ENCODE data around the gene VTN.

DNA sequence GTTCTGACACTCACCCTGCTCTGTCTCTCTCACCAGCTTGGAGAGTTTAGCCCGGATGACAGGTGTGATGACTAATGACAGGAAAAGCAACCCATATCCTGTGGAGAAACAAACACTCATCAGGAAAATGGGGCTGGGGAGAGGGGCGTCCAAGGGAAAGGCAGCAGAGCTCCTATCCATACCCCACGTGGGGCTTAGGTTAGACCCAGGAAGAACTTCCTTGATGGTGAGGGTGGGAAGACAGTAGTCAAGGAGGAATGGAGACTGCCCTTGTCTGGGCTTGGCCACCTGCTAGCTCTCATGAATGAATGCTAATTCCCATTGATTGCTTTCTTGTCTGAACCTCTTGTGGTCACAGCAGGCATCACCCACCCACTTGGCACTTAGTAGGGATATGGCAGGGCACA is 32.1 kb upstream of the VTN start:
- TF ChIP-seq POLR2A (IDR thresholded peaks at IDR 0.05; ENCODE audit: low read length) (no peak), GATA1 (IDR thresholded peaks at IDR 0.05; ENCODE audit: low read depth, low read length) (no peak)

All from erythroblast (primary cell).